Progenitor cell of endocrine pancreas (in vitro differentiated cells): Measurements from ENCODE around the gene CD101. TPM values are rescaled to one million over a fixed set of nuclear protein-coding genes. Genes with fewer than 3 reads are reported as not detected.

ENCODE experiments used
- DNase-seq: peaks from one replicate; pipeline ENCODE4 v3.0.0; 2021; ENCODE audit warnings: low spot score; ENCODE audit not compliant: unreplicated experiment
- H3K27ac Mint-ChIP-seq: 2 replicates; pipeline ENCODE4 v1.8.0; 2021; ENCODE audit warnings: mild to moderate bottlenecking, moderate library complexity, mixed read lengths
- H3K27me3 Mint-ChIP-seq: 2 replicates; pipeline ENCODE4 v1.8.0; 2021; ENCODE audit warnings: mixed read lengths
- H3K36me3 Mint-ChIP-seq: 2 replicates; pipeline ENCODE4 v1.8.0; 2022; ENCODE audit warnings: mixed read lengths; ENCODE audit not compliant: insufficient read depth
- H3K4me1 Mint-ChIP-seq: 2 replicates; pipeline ENCODE4 v1.8.0; 2021; ENCODE audit warnings: low read depth, mixed read lengths
- H3K4me3 Mint-ChIP-seq: 2 replicates; pipeline ENCODE4 v1.8.0; 2021; ENCODE audit warnings: low read depth, mild to moderate bottlenecking, moderate library complexity, mixed read lengths
- H3K9me3 Mint-ChIP-seq: 2 replicates; pipeline ENCODE4 v1.8.0; 2021; ENCODE audit warnings: low read depth, mixed read lengths
- CTCF ChIP-seq: fragments of 200-600 bp; sonication (generic); IDR thresholded peaks from one replicate; pipeline ENCODE4 v1.5.0; 2021; ENCODE audit warnings: antibody characterized with exemption, mild to moderate bottlenecking; ENCODE audit not compliant: unreplicated experiment
- total RNA-seq: library from RNA; stranded (reverse); gene quantifications from 2 replicates; pipeline ENCODE4 v1.2.1, GENCODE V29; 2021

The CD101 gene
- total RNA-seq, 1 donor from 2014 or later, result 2.8 TPM

DNA sequence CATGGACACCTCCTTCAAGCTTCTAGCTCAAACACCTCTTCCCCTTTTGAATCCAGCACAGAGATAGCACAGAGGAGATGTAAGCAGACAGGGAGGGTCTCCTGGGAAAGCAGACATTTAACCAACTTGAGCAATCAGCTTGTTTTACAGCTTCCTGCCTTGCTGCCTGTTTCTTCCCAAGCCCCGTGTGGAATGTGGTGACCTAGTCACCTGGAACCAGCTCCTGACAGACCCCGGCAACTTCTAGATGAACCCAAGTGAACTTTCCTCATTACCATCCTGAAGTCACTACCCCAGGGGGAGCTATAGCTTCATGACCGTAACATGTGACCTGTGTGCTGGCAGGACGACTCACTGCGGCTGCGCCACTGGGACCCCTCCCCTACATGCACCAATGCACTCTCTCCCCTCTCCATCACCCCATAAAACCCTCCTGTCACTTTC is 34.5 kb downstream of the CD101 start:
- no peak overlapping the region for H3K27ac Mint-ChIP-seq
- DNase-seq, result no peak
- H3K36me3 Mint-ChIP-seq, result no peaks in the 10 kb centered on the region
- no peaks in the 10 kb centered on the region for H3K27me3 Mint-ChIP-seq
- H3K9me3 Mint-ChIP-seq, result no peaks in the 10 kb centered on the region
- peaks cover 14% of the 10 kb centered on the region for H3K4me1 Mint-ChIP-seq
- H3K4me3 Mint-ChIP-seq, result no peak overlapping the region
- TF ChIP-seq CTCF, result no peak

- Mint-ChIP-seq H3K4me1 (peaks cover 14% of the 10 kb centered on the region), H3K27me3 (no peaks in the 10 kb centered on the region), H3K9me3 (no peaks in the 10 kb centered on the region), H3K36me3 (peaks cover 2% of the 10 kb centered on the region), H3K4me3 (no peak overlapping the region), H3K27ac (no peak overlapping the region)
- TF ChIP-seq CTCF, result no peak
- no peak for DNase-seq
Observed at GRCh38 chr1:117037802-117038201, 36.2 kb downstream of the CD101 start.

DNA sequence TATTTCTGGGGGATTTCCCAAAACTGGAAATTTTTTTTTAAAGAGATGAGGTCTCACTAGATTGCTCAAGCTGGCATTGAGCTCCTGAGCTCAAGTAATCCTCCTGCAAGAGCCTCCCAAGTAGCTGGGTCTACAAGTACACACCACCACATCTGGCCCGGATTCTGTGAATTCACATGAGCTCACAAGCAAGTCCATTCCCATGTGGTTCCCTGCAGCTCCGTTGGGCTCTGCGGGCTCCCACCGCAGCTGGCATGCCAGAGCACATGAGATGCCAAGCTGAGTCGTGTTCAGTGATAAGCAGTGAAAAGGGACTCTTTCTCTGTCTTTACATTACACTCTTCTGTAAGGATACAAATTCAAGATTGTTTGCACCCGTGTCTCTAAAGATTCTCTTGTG is 36.7 kb downstream of the CD101 start:
- Mint-ChIP-seq H3K27ac (no peak overlapping the region), H3K27me3 (no peaks in the 10 kb centered on the region), H3K4me3 (no peak overlapping the region), H3K36me3 (peaks cover 2% of the 10 kb centered on the region), H3K9me3 (no peaks in the 10 kb centered on the region), H3K4me1 (peaks cover 13% of the 10 kb centered on the region)
- no peak for TF ChIP-seq CTCF
- no peak for DNase-seq

DNA sequence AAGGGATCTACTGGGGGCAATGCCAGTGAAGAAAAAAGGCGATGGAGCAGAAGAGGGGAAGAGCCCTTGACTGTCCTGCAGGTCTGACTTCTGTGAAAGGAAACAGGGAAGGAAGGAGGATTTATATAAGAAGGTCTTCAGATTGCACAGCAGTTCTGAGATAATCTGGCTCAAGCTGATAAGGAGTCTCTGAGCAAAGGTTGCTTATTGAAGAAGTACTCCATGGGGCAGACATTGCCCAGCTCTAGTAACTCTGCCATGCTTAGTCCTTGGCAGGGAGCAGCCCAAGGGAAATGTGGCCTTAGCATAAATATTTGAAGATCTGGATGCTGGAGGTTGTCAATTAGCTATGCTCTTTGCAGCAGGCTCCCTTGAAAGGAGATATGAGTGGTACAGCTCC is 42.7 kb downstream of the CD101 start:
- Mint-ChIP-seq H3K27ac (no peak overlapping the region), H3K27me3 (no peaks in the 10 kb centered on the region), H3K9me3 (no peaks in the 10 kb centered on the region), H3K36me3 (peaks cover 4% of the 10 kb centered on the region), H3K4me1 (peaks cover 2% of the 10 kb centered on the region), H3K4me3 (no peak overlapping the region)
- TF ChIP-seq CTCF, result no peak
- DNase-seq, result no peak

- peaks cover 2% of the 10 kb centered on the region for H3K4me1 Mint-ChIP-seq
- H3K9me3 Mint-ChIP-seq, result no peaks in the 10 kb centered on the region
- H3K27ac Mint-ChIP-seq, result no peak overlapping the region
- no peak for TF ChIP-seq CTCF
- no peak overlapping the region for H3K4me3 Mint-ChIP-seq
- no peaks in the 10 kb centered on the region for H3K27me3 Mint-ChIP-seq
- peaks cover 4% of the 10 kb centered on the region for H3K36me3 Mint-ChIP-seq
- no peak for DNase-seq
Observed at GRCh38 chr1:117045644-117046043, 44.1 kb downstream of the CD101 start.
